RWPE2 (cell line): Measurements from ENCODE around the gene SMIM36.

Source experiments
- ATAC-seq: fragments of 200-7000 bp; cut with Tn5 transposase; 3 replicates; pipeline ENCODE4 v1.9.1; 2021; ENCODE audit warnings: low read depth
- DNase-seq: peaks from one replicate; pipeline ENCODE4 v3.0.0-alpha.2; 2020; ENCODE audit warnings: low spot score
- H3K27ac ChIP-seq: fragments of 450-650 bp; 2 replicates; pipeline ENCODE4 v1.5.1; 2017; ENCODE audit warnings: mild to moderate bottlenecking; ENCODE audit not compliant: poor library complexity, severe bottlenecking
- H3K27me3 ChIP-seq: fragments of 250-450 bp; sonication (Bioruptor Pico); 2 replicates; pipeline ENCODE4 v1.5.1; 2021; ENCODE audit warnings: mild to moderate bottlenecking, moderate library complexity; ENCODE audit not compliant: insufficient read depth, poor library complexity, severe bottlenecking
- H3K36me3 ChIP-seq: fragments of 250-450 bp; sonication (Bioruptor Pico); 2 replicates; pipeline ENCODE4 v1.5.1; 2020; ENCODE audit warnings: low read depth, mild to moderate bottlenecking, moderate library complexity
- H3K4me1 ChIP-seq: fragments of 250-450 bp; sonication (Bioruptor Pico); 2 replicates; pipeline ENCODE4 v1.5.1; 2021; ENCODE audit warnings: mild to moderate bottlenecking, moderate library complexity; ENCODE audit not compliant: insufficient read depth, poor library complexity, severe bottlenecking
- H3K4me3 ChIP-seq: fragments of 250-450 bp; sonication (Bioruptor Pico); 2 replicates; pipeline ENCODE4 v1.5.1; 2021; ENCODE audit warnings: mild to moderate bottlenecking, moderate library complexity; ENCODE audit not compliant: severe bottlenecking
- H3K9me3 ChIP-seq: fragments of 250-450 bp; sonication (Bioruptor Pico); 2 replicates; pipeline ENCODE4 v1.5.1; 2021; ENCODE audit warnings: mild to moderate bottlenecking, moderate library complexity; ENCODE audit not compliant: severe bottlenecking
- TF ChIP-seq, protein P1 (sequence below): fragments of 450-650 bp; IDR thresholded peaks from one replicate; pipeline ENCODE4 v1.5.1; 2017; ENCODE audit warnings: mild to moderate bottlenecking, moderate library complexity; ENCODE audit not compliant: poor library complexity, severe bottlenecking

Gene SMIM36

DNA sequence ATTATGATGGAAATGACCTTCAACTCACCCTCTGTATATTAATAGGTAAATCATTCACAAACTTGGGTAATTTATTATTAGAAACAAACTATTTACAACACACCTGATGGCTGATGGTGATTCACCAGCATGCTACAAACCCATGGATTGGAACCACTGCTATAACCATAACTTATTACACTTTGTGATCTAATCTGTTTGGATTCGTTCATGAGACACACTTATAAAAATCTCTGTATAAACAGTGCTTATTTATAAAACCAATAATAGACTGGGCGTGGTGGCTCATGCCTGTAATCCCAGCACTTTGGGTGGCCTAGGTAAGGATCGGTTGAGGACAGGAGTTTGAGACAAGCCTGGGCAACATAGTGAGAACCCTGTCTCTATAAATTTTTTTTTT is 16.0 kb downstream of the SMIM36 start:
- peak; percentile 69 for ATAC-seq
- H3K27ac ChIP-seq: no peak overlapping the region

DNA sequence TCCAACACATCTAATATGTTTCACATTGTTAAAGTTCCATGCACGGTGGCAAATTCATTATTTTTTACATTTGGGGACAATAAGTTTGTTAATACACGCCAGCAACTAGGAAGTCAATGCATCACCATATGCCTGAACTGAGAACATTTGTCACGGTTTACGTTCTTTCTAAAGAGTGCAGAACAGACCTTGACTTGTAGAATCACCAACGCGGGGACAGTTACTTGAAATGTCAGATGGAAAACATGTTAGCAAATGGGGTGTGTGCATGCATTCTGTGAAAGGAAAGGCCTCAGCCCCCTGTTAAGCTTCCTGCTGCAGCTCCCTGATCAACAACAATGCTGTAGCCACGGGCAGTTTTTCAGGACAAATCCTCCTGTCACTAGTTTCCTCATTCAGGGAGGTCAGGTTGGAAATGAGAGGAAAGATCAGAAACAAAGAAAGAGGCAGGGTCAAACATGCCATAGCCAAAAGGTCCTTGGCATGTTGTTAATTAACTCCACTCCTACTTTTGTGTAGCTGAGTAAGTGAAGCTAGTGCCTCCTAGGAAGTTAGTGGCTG is 18.4 kb downstream of the SMIM36 start:
- no peaks in the 10 kb centered on the region for H3K9me3 ChIP-seq
- no peak overlapping the region for H3K4me3 ChIP-seq
- H3K36me3 ChIP-seq: no peaks in the 10 kb centered on the region
- H3K27ac ChIP-seq: no peak overlapping the region
- H3K4me1 ChIP-seq: peaks cover 12% of the 10 kb centered on the region
- DNase-seq (no peak), ATAC-seq (no peak)
- TF ChIP-seq, protein P1, sequence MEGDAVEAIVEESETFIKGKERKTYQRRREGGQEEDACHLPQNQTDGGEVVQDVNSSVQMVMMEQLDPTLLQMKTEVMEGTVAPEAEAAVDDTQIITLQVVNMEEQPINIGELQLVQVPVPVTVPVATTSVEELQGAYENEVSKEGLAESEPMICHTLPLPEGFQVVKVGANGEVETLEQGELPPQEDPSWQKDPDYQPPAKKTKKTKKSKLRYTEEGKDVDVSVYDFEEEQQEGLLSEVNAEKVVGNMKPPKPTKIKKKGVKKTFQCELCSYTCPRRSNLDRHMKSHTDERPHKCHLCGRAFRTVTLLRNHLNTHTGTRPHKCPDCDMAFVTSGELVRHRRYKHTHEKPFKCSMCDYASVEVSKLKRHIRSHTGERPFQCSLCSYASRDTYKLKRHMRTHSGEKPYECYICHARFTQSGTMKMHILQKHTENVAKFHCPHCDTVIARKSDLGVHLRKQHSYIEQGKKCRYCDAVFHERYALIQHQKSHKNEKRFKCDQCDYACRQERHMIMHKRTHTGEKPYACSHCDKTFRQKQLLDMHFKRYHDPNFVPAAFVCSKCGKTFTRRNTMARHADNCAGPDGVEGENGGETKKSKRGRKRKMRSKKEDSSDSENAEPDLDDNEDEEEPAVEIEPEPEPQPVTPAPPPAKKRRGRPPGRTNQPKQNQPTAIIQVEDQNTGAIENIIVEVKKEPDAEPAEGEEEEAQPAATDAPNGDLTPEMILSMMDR: no peak
- no peaks in the 10 kb centered on the region for H3K27me3 ChIP-seq

More for the DNA sequence above, 16.0 kb downstream of the SMIM36 start:
- no peak overlapping the region for H3K4me3 ChIP-seq
- H3K27me3 ChIP-seq: no peaks in the 10 kb centered on the region
- TF ChIP-seq, protein P1: no peak
- no peaks in the 10 kb centered on the region for H3K9me3 ChIP-seq
- no peaks in the 10 kb centered on the region for H3K36me3 ChIP-seq
- no peak for DNase-seq
- H3K4me1 ChIP-seq: peaks cover 12% of the 10 kb centered on the region

DNA sequence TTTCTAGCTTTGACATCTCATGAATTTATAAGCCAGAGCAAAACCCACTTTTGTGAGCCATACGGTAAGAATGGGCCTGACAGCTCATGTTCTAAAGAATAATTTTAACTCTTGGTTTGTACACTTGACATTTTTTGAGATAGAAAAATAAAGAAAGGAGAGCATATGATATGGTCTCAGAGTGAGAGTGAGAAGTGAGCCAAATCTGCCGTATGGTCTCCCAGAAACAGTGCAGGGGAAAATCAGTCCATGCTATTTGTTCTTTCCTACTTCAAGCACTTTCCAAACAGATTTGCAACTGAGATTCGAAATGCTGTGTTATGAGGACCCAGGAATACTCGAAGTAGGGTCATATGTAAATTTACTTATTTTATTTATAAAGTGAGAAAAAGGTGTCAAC is 20.9 kb downstream of the SMIM36 start:
- Histone ChIP-seq H3K4me1 (peaks cover under 1% of the 10 kb centered on the region), H3K27ac (no peak overlapping the region), H3K4me3 (no peak overlapping the region), H3K36me3 (no peaks in the 10 kb centered on the region), H3K27me3 (no peaks in the 10 kb centered on the region), H3K9me3 (no peaks in the 10 kb centered on the region)
- ATAC-seq (no peak), DNase-seq (no peak)
- TF ChIP-seq, protein P1: no peak

DNA sequence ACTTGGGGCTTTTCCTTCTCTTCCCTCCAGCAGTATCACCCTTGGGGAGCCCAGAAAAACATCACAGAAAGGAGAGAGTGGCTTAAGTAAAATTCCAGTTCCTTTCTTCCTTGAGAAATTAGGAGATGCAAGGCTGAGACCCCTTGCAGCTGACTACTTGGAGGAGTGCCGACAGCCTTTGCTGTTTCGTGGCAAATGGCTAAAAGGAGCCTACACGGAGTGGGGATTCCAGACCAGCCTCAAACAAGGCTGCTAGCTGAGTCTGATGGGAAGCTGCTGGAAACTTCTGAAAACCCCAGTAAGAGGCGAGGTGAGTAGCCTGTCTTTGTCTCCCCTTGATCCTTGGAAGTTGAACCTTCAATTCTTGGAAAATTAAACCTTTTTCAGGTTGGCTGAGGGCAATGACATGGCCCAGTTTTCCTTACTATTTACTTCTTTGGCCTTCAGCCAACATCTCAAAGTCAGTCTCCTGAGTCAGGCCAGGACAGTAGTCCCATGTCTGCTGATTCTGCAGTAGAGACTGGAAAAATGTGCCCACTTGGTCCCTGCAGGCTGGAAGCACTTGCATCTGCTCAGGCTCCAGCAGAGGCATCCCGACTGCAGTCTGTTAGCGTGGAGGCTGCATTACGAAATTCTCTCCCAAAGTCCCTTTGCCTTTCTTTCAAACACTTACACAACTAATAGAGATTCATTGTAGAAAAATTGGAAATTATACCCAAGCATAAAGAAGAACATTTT is 23.4 kb downstream of the SMIM36 start:
- Histone ChIP-seq H3K36me3 (no peaks in the 10 kb centered on the region), H3K4me3 (no peak overlapping the region), H3K27me3 (no peaks in the 10 kb centered on the region), H3K4me1 (no peaks in the 10 kb centered on the region), H3K9me3 (no peaks in the 10 kb centered on the region), H3K27ac (no peak overlapping the region)
- no peak for DNase-seq
- ATAC-seq: no peak
- TF ChIP-seq, protein P1: no peak

DNA sequence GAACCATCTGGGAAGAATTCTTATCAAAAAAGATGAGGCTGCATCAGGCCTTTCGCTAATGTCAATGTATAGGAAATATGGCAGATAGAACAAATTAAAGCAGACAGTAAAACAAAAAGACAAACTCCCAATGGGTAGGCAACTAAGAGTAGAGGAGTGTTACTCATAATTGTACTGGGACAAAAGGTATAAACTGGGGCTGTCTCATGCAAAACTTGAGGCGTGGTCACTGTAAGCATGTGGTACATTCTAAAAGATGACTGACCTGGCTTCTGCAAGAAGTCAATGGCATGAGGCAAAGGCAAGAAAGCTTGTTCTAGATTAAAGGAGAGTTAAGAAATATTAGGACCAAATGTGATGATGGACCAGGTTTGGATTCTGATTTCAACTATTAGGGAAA is 26.7 kb downstream of the SMIM36 start:
- TF ChIP-seq, protein P1: no peak
- no peak; the same call in 2 of the 3 replicates for ATAC-seq

More for the DNA sequence above, 26.7 kb downstream of the SMIM36 start:
- no peaks in the 10 kb centered on the region for H3K27me3 ChIP-seq
- no peaks in the 10 kb centered on the region for H3K4me1 ChIP-seq
- no peaks in the 10 kb centered on the region for H3K36me3 ChIP-seq
- DNase-seq: no peak
- H3K9me3 ChIP-seq: no peaks in the 10 kb centered on the region
- no peak overlapping the region for H3K27ac ChIP-seq
- no peak overlapping the region for H3K4me3 ChIP-seq
